Tibial artery (tissue), 4 donors: ENCODE data around the gene GOLT1A.
A peak's percentile ranks its signal among the peaks of the same experiment; 100 is the strongest.

Experiments used
- DNase-seq, 2 donors: peaks; one replicate each; pipeline ENCODE4 v3.0.0-alpha.2; 2019
- H3K27ac ChIP-seq, 2 donors: fragments of 200-600 bp; sonication (generic) in 1 of 2; 1 replicate in 1 of 2; 2 replicates in 1 of 2; pipeline ENCODE4 v1.5.1; 2018 to 2019; ENCODE audit warnings: mild to moderate bottlenecking in 1 of 2
- H3K27me3 ChIP-seq, 2 donors: fragments of 200-600 bp; sonication (generic) in 1 of 2; one replicate each; pipeline versions ENCODE4 v1.5.1 to v1.6.0; 2016 to 2019
- H3K36me3 ChIP-seq, 3 donors: fragments of 200-600 bp; sonication (generic) in 2 of 3; one replicate each; pipeline ENCODE4 v1.5.1; 2016 to 2019; ENCODE audit warnings: mild to moderate bottlenecking in 2 of 3
- H3K4me1 ChIP-seq, 4 donors: fragments of 200-600 bp; sonication (generic) in 2 of 4; 1 replicate in 3 of 4; 2 replicates in 1 of 4; pipeline ENCODE4 v1.5.1; 2016 to 2019
- H3K4me3 ChIP-seq, 2 donors: fragments of 200-600 bp; sonication (generic) in 1 of 2; 1 replicate in 1 of 2; 2 replicates in 1 of 2; pipeline ENCODE4 v1.5.1; 2018 to 2019; ENCODE audit warnings: mild to moderate bottlenecking in 2 of 2
- H3K9me3 ChIP-seq, 3 donors: fragments of 200-600 bp; sonication (generic) in 1 of 3; one replicate each; pipeline ENCODE4 v1.5.1; 2016 to 2019
- CTCF ChIP-seq, 2 experiments: fragments of 200-600 bp in 1 of 2; fragments of 450-650 bp in 1 of 2; IDR thresholded peaks; one replicate each; pipeline ENCODE4 v1.5.1; 2017 to 2019; ENCODE audit warnings: antibody characterized with exemption in 2 of 2, mild to moderate bottlenecking in 1 of 2, moderate library complexity in 1 of 2
- intact Hi-C: fragments of 100-400 bp; cut with DNase I; formaldehyde crosslinking; loops from one replicate; pipeline ENCODE4 v1.15.0; 2023; ENCODE audit warnings: low total_unique reads

Gene GOLT1A

GRCh38 chr1:204149107-204149506 is 64.7 kb downstream of the GOLT1A start:
- intact Hi-C loops = no loop called here

More at GRCh38 chr1:204149107-204149506, 64.7 kb downstream of the GOLT1A start:
- Histone ChIP-seq H3K36me3 (peaks cover 0 to 31% (median 0%) of the 10 kb centered on the region in 3 donors), H3K4me1 (peaks cover 5 to 42% (median 20%) of the 10 kb centered on the region in 4 donors), H3K27me3 (no peaks in the 10 kb centered on the region), H3K9me3 (no peaks in the 10 kb centered on the region), H3K27ac (peak overlapping the region in 1 of 2 donors; percentile 97), H3K4me3 (no peak overlapping the region)
- TF ChIP-seq CTCF (IDR thresholded peaks at IDR 0.05) = no peak
- no peak for DNase-seq
